C4-2B (cell line): Measurements from ENCODE around the gene PLEKHM3.

Experiments used
- H3K27ac ChIP-seq: fragments of 450-650 bp; 2 replicates; pipeline ENCODE4 v1.5.1; 2017
- CTCF ChIP-seq: fragments of 450-650 bp; conservative IDR thresholded peaks from 2 replicates; pipeline ENCODE4 v1.5.1; 2017; ENCODE audit warnings: mild to moderate bottlenecking
- ZFX ChIP-seq: fragments of 450-650 bp; IDR thresholded peaks from 2 replicates; pipeline ENCODE4 v1.6.1; 2017

PLEKHM3 gene

DNA sequence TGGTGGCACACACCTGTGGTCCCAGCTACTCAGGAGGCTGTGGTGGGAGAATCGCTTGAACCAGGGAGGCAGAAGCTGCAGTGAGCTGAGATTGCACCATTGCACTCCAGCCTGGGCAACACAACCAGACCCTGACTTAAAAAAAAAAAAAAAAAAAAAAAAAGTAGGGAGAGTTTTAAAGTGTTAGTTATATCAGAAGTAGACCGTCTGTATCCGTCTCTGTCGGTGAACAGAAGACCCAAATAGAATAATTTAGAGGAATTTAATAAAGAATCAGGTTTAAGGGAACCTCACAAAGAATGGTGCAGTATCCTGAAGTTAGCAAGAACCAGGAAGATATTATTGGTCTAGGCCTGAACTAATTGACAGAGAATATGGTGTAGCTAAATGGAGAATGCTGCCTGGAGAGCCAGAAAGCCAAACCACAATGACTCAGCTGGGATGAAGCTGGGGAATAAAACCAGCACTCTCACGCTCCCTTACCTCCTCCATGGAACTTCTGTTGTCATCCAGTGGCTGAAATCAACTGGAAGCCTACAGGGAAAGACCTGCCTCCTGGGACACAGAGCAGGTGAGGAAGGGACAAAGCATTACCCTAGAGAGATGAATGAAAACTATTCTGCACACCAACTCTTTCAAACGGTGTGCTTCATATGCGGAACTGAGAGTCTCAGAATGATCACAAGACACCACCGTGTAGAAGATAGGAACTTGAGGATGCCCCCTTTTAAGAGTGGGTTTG is 39.1 kb upstream of the PLEKHM3 start:
- no peak overlapping the region for H3K27ac ChIP-seq
- TF ChIP-seq ZFX (no peak), CTCF (no peak)

DNA sequence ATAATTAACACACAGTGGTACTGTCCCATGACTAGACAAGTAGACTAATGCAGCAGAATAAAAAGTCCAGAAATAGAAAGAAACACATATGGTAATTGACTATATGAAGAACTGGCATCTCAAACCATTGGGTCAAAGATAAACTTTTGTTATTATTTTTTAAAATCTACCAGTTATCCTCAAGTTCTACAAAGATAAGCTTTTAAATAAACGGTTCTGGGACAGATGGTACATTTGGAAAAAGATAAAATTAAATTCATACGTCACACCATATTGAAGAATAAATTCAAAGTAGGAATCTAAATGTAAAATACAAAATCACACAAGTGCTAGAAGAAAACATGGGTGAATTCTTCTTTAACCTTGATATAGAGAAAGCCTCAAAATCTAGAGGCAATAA is 37.6 kb upstream of the PLEKHM3 start:
- H3K27ac ChIP-seq, result no peak overlapping the region

DNA sequence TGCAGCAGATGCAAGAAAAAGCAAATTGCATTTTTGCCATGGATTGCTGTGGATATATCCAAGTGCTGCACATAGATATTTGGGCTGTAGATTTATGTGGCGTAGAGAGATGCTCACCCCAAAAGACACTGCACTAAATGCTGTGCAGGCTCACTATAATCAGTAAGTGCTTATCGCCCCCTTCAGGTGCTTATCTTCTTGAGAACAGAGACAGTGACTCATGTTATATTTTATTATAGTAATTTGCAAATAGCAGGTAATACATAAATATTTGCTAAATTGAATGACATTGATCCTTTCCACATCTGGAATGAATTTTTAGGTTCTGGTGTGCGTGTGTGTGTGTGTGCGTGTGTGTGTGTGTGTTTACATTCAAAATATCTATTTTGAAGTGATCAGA is 36.8 kb upstream of the PLEKHM3 start:
- peak; percentile 61 for TF ChIP-seq CTCF
- TF ChIP-seq ZFX, result no peak
- no peak overlapping the region for H3K27ac ChIP-seq

More for the DNA sequence above, 37.6 kb upstream of the PLEKHM3 start:
- TF ChIP-seq CTCF (no peak), ZFX (no peak)

GRCh38 chr2:208057108-208057507 is 31.8 kb upstream of the PLEKHM3 start:
- no peak for TF ChIP-seq CTCF
- H3K27ac ChIP-seq, result no peak overlapping the region

- no peak for TF ChIP-seq CTCF
- no peak for TF ChIP-seq ZFX
- H3K27ac ChIP-seq, result no peak overlapping the region
Measured at GRCh38 chr2:208049441-208049840, 24.1 kb upstream of the PLEKHM3 start.

- TF ChIP-seq CTCF (no peak), ZFX (no peak)
- H3K27ac ChIP-seq, result no peak overlapping the region
Measured at GRCh38 chr2:208049006-208049405, 23.7 kb upstream of the PLEKHM3 start.

DNA sequence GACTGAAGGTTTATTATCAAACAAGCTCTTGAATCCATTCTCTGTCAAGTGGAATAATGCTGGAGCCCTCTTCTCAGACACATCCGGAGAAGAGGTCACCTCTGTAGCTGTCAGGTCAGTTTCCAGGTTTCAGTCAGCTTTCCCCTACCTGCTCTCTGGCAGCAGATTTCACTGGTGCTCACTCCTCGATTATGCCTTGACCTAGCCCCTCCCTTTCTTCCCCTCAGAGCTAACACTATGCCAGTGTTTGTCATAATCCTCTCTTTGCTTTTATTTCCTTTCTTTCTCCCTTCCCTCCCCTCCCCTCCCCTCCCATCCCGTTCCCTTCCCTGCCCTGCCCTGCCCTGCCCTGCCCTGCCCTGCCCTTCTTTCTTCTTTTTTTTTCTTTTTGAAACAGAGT is 22.5 kb upstream of the PLEKHM3 start:
- TF ChIP-seq CTCF (no peak), ZFX (no peak)
- H3K27ac ChIP-seq, result no peak overlapping the region
